Measurements from ENCODE around the gene TIMP2. TPM values are rescaled to one million over a fixed set of nuclear protein-coding genes. Genes with fewer than 3 reads are reported as not detected.
A peak's percentile ranks its signal among the peaks of the same experiment; 100 is the strongest.
"Not testable (repeated sequence)": the region's sequence is repeated elsewhere in the genome, so short reads cannot be mapped to it uniquely, and the experiment has no call there.

Gene TIMP2
- total and polyA plus RNA-seq, 4 experiments from 2014 or later = 0.22 to 6.0 (median 5.9) TPM; not detected in 1

DNA sequence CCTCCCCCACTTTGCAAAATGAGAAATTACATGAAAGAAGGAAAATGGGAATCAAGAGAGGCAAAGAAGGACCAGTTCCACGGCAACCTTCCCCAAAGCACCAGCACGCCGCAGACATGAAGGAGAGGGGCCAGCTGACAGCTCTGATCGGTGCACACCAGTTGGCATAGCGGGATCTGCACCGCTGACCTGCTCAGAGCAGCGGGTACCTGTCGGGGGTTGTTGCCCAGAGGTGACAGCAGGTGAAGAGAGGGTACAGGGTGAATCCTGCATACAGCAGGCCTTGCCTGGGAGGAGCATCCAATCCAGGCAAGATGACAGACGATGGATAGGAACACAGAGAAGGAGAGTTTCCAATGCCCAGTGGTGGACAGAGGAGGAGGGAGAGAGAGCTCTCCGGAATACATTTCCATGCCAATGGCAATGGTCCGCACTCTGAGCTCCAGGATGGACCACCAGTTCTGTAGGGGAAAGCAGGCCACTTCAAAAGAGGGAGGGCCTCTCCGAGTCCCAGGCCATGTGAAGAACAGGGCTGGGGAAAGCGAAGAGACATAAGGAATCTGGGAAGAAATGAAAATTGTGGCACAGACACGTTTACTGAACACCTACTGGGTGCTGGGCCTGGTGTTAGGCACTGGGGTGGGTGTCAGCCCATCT is 46.2 kb downstream of the TIMP2 start:
- intact Hi-C loops (cut with micrococcal nuclease) = no loop called here
- Histone ChIP-seq H3K9me3 (ENCODE audit: control insufficient read depth in 1 of 2, low read length in 2 of 2) (no peaks in the 10 kb centered on the region), H3K4me1 (ENCODE audit: insufficient read depth, low read length) (peaks cover 12% of the 10 kb centered on the region), H3K27ac (ENCODE audit: low read depth, low read length) (no peak overlapping the region), H3K4me3 (ENCODE audit: low read length in 2 of 2) (peak overlapping the region in 1 of 2 donors; percentile 35), H3K36me3 (ENCODE audit: insufficient read depth, low read length) (no peaks in the 10 kb centered on the region), H3K27me3 (ENCODE audit: insufficient read depth, low read length) (peaks cover 4% of the 10 kb centered on the region)
- H3K27me3 Mint-ChIP-seq = peaks cover 8 to 11% of the 10 kb centered on the region in 2 donors
- peak overlapping the region in 6 of 7 donors; percentile 27 to 81 (median 49) for H3K27ac Mint-ChIP-seq
- no peak for DNase-seq
- no peaks in the 10 kb centered on the region for H3K36me3 Mint-ChIP-seq
- peak overlapping the region; percentile 43 to 78 (median 76) for H3K4me3 Mint-ChIP-seq
- POLR2A ChIA-PET (ENCODE audit: partially characterized antibody) = no interaction called here
- peaks cover 6 to 21% (median 14%) of the 10 kb centered on the region in 4 donors for H3K4me1 Mint-ChIP-seq
- no peaks in the 10 kb centered on the region for H3K9me3 Mint-ChIP-seq
- CTCF ChIA-PET (ENCODE audit: partially characterized antibody) = no interaction called here

DNA sequence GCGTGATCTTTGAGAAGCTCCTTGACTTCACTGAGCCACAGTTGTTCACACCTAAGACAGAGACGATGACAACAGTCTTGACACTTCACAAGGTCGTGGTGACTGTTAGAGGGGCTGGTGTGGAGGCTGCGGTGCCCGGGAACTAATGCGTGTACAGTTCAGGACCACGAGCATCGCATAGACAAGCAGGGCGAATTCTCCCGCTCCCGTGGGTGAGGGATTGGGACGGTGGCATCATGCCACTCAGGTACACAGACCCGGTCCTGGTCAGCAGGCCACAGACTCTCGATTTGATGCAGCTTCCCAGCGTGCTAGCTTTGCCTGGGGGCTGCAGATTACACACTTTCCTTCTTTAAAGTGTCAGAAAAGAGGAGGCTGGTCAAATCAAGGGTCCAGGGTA is 46.9 kb downstream of the TIMP2 start:
- no peak for DNase-seq
- Histone ChIP-seq H3K9me3 (ENCODE audit: control insufficient read depth in 1 of 2, low read length in 2 of 2) (no peaks in the 10 kb centered on the region), H3K4me1 (ENCODE audit: insufficient read depth, low read length) (peaks cover 12% of the 10 kb centered on the region), H3K36me3 (ENCODE audit: insufficient read depth, low read length) (no peaks in the 10 kb centered on the region), H3K27me3 (ENCODE audit: insufficient read depth, low read length) (peaks cover 4% of the 10 kb centered on the region), H3K27ac (ENCODE audit: low read depth, low read length) (no peak overlapping the region), H3K4me3 (ENCODE audit: low read length in 2 of 2) (no peak overlapping the region)
- intact Hi-C loops (cut with micrococcal nuclease) = no loop called here
- ChIA-PET CTCF (ENCODE audit: partially characterized antibody) (interaction anchor here (4.9 kb wide), 1 partner anchor 12 kb away, joined by 30 read pairs; no protein-coding TSS in a partner anchor), POLR2A (ENCODE audit: partially characterized antibody) (no interaction called here)
- Mint-ChIP-seq H3K27ac (peak overlapping the region in 3 of 7 donors; percentile 1 to 80 (median 53)), H3K36me3 (no peaks in the 10 kb centered on the region), H3K4me1 (peaks cover 6 to 21% (median 14%) of the 10 kb centered on the region in 4 donors), H3K9me3 (no peaks in the 10 kb centered on the region), H3K4me3 (peak overlapping the region in 2 of 8 donors; percentile 10 to 34), H3K27me3 (peaks cover 8 to 11% of the 10 kb centered on the region in 2 donors)

DNA sequence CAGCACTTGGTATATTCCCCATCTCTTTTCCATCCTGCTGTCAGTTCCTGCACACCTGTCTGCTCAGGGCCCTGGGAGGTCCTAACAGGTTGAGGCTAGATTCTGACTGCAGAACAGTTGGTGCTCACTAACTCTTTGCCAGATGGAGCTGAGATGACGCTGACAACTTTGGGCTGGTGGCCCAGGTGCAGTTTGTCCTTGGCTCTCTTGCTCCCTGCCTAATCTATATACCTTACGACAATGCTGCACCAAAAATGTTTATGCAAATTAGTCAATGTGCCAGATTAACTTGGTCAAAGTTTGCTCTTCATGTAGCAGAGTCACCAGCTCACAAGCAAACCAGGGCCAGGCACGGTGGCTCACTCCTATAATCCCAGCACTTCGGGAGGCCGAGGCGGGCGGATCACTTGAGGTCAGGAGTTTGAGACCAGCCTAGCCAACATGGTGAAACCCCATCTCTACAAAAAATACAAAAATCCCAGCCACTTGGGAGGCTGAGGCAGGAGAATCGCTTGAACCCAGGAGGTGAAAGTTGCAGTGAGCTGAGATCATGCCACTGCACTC is 48.2 kb downstream of the TIMP2 start:
- H3K27me3 ChIP-seq (ENCODE audit: insufficient read depth, low read length); POLR2A ChIA-PET (ENCODE audit: partially characterized antibody); H3K36me3 ChIP-seq (ENCODE audit: insufficient read depth, low read length); H3K36me3 Mint-ChIP-seq; DNase-seq; H3K27ac ChIP-seq (ENCODE audit: low read depth, low read length); intact Hi-C loops (cut with micrococcal nuclease); H3K9me3 Mint-ChIP-seq; H3K27ac Mint-ChIP-seq; H3K9me3 ChIP-seq (ENCODE audit: control insufficient read depth in 1 of 2, low read length in 2 of 2); H3K4me3 Mint-ChIP-seq; H3K4me3 ChIP-seq (ENCODE audit: low read length in 2 of 2): not testable (repeated sequence)
- Mint-ChIP-seq H3K4me1 (peaks cover 6 to 21% (median 12%) of the 10 kb centered on the region in 4 donors), H3K27me3 (peaks cover 5 to 11% of the 10 kb centered on the region in 2 donors)
- CTCF ChIA-PET (ENCODE audit: partially characterized antibody) = interaction anchor here (4.9 kb wide), 1 partner anchor 11 kb away, joined by 30 read pairs; no protein-coding TSS in a partner anchor
- peaks cover 12% of the 10 kb centered on the region for H3K4me1 ChIP-seq (ENCODE audit: insufficient read depth, low read length)

DNA sequence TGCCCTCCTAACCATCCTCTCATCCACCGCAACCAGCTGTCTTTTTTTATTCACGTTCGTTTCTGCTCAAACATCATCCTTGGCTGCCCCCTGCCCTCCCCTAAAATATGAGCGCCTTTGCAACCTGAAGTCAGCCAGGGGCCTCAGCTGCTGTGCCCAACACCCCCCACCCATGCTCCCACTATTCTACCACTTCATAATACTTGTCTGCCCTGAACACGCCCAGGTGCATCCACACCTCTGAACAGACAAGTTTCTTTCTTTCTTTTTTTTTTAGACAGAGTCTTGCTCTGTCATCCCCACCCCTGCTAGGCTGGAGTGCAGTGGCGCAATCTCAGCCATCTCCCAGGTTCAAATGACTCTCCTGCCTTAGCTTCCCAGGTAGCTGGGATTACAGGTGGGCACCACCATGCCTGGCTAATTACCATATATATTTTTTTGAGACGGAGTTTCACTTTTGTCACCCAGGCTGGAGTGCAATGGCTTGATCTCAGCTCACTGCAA is 49.0 kb downstream of the TIMP2 start:
- POLR2A ChIA-PET (ENCODE audit: partially characterized antibody) = no interaction called here
- H3K4me1 Mint-ChIP-seq = peaks cover 6 to 21% (median 12%) of the 10 kb centered on the region in 4 donors

DNA sequence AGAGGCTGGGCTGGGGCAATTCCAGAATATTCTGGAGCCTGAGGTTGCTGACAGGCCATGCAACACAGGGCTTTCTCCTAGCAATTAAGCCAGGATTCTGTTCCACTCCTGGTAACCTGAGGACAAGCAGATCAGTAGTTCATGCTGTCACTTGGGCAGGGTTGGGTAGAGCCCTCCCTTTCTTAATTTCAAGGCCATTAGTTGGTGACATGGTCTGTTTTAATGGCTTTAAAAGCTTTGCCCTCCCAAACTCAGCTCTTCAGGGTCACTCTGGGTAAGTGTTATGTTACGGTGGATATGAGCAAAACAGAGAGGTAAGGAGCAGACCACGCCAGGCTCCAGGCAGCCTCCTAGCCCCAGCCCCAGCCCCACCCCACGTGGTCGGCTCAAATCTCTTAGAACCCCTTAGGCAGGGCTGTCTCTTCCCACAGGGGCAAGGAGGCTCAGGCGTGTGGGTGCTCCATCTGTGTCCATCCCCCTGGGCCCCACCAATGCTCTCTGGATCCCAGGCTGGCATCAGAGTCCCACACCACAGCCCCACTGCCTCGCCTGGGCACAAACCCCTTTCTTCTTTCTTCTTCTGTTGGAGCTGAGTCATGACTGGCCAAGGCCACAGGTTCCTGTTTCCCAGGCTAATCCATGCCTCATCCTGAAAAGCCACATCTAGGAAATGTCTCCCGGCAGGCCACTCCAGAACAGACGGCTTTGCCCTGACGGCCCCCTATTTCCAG is 49.7 kb downstream of the TIMP2 start:
- Histone ChIP-seq H3K27me3 (ENCODE audit: insufficient read depth, low read length) (peaks cover 4% of the 10 kb centered on the region), H3K36me3 (ENCODE audit: insufficient read depth, low read length) (no peaks in the 10 kb centered on the region), H3K4me3 (ENCODE audit: low read length in 2 of 2) (no peak overlapping the region), H3K9me3 (ENCODE audit: control insufficient read depth in 1 of 2, low read length in 2 of 2) (no peaks in the 10 kb centered on the region), H3K4me1 (ENCODE audit: insufficient read depth, low read length) (peaks cover 12% of the 10 kb centered on the region), H3K27ac (ENCODE audit: low read depth, low read length) (no peak overlapping the region)
- CTCF ChIA-PET (ENCODE audit: partially characterized antibody) = interaction anchor here (4.9 kb wide), 1 partner anchor 9 kb away, joined by 30 read pairs; no protein-coding TSS in a partner anchor
- no peak overlapping the region for H3K4me3 Mint-ChIP-seq
- H3K9me3 Mint-ChIP-seq = no peaks in the 10 kb centered on the region
- POLR2A ChIA-PET (ENCODE audit: partially characterized antibody) = no interaction called here
- H3K27me3 Mint-ChIP-seq = peaks cover 5 to 11% of the 10 kb centered on the region in 2 donors
- H3K4me1 Mint-ChIP-seq = peaks cover 6 to 21% (median 12%) of the 10 kb centered on the region in 4 donors
- DNase-seq = no peak
- intact Hi-C loops (cut with micrococcal nuclease) = no loop called here
- no peak overlapping the region for H3K27ac Mint-ChIP-seq
- no peaks in the 10 kb centered on the region for H3K36me3 Mint-ChIP-seq

More for the DNA sequence above, 49.0 kb downstream of the TIMP2 start:
- no peaks in the 10 kb centered on the region for H3K9me3 ChIP-seq (ENCODE audit: control insufficient read depth in 1 of 2, low read length in 2 of 2)
- DNase-seq = no peak
- Mint-ChIP-seq H3K27ac (no peak overlapping the region), H3K27me3 (peaks cover 5 to 11% of the 10 kb centered on the region in 2 donors), H3K36me3 (no peaks in the 10 kb centered on the region), H3K9me3 (no peaks in the 10 kb centered on the region), H3K4me3 (no peak overlapping the region)
- H3K4me1 ChIP-seq (ENCODE audit: insufficient read depth, low read length) = peaks cover 12% of the 10 kb centered on the region
- CTCF ChIA-PET (ENCODE audit: partially characterized antibody) = interaction anchor here (4.9 kb wide), 1 partner anchor 10 kb away, joined by 30 read pairs; no protein-coding TSS in a partner anchor
- no peak overlapping the region for H3K4me3 ChIP-seq (ENCODE audit: low read length in 2 of 2)
- no peak overlapping the region for H3K27ac ChIP-seq (ENCODE audit: low read depth, low read length)
- peaks cover 4% of the 10 kb centered on the region for H3K27me3 ChIP-seq (ENCODE audit: insufficient read depth, low read length)
- intact Hi-C loops (cut with micrococcal nuclease) = no loop called here
- H3K36me3 ChIP-seq (ENCODE audit: insufficient read depth, low read length) = no peaks in the 10 kb centered on the region

DNA sequence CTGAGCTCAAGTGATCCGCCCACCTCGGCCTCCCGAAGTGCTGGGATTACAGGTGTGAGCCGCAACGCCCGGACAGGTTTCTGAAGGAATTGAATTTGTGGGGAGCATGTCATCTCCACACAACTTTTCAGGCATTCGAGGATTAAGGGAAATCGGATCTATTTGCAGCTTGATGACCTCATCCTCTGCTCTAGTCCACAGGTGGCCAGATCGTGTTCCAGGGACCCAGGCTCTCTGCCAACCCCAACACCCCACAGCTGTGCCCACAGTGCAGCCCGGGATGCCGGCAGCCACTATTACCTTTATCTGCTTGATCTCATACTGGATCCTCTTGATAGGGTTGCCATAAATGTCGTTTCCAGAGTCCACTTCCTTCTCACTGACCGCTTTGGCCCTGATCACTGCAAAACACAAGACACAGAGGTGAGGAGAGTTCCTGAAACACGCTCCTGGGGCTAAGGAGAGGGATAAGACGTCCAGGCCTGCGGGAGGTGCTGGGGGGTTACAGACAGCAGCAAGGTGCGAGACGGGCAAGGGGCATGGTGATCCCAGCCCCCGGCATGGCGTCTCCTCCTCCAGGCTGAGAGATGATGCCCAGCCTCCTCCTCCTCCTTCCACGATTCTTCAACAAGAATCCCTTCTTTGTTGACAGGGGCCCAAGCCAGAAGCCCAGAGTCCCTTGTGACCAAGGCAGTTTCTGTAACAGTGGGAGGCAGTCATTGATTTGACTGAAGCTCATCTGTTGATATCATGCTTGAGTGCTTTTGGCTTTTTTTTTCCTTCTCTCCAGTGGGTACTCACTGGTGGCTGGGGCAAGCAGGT is 51.5 kb downstream of the TIMP2 start:
- intact Hi-C loops (cut with micrococcal nuclease) = no loop called here
- H3K9me3 ChIP-seq (ENCODE audit: control insufficient read depth in 1 of 2, low read length in 2 of 2) = no peaks in the 10 kb centered on the region
- H3K36me3 Mint-ChIP-seq = no peaks in the 10 kb centered on the region
- H3K4me1 Mint-ChIP-seq = peaks cover 0 to 5% (median under 1%) of the 10 kb centered on the region in 4 donors
- no peak overlapping the region for H3K27ac ChIP-seq (ENCODE audit: low read depth, low read length)
- H3K4me1 ChIP-seq (ENCODE audit: insufficient read depth, low read length) = no peaks in the 10 kb centered on the region
- no peaks in the 10 kb centered on the region for H3K27me3 ChIP-seq (ENCODE audit: insufficient read depth, low read length)
- ChIA-PET POLR2A (ENCODE audit: partially characterized antibody) (no interaction called here), CTCF (ENCODE audit: partially characterized antibody) (interaction anchor here (4.9 kb wide), 1 partner anchor 8 kb away, joined by 30 read pairs; no protein-coding TSS in a partner anchor)
- no peaks in the 10 kb centered on the region for H3K36me3 ChIP-seq (ENCODE audit: insufficient read depth, low read length)
- no peaks in the 10 kb centered on the region for H3K9me3 Mint-ChIP-seq
- H3K4me3 ChIP-seq (ENCODE audit: low read length in 2 of 2) = no peak overlapping the region
- peak overlapping the region in 1 of 7 donors; percentile 23 for H3K27ac Mint-ChIP-seq
- DNase-seq = no peak
- H3K27me3 Mint-ChIP-seq = peaks cover 6 to 7% of the 10 kb centered on the region in 2 donors
- no peak overlapping the region for H3K4me3 Mint-ChIP-seq

All from CD4-positive, alpha-beta memory T cell (primary cell).